ENCODE data around the gene KCNN1. TPM values are rescaled to one million over a fixed set of nuclear protein-coding genes. Genes with fewer than 3 reads are reported as not detected.

KCNN1 gene
- total and polyA plus RNA-seq, 11 donors = 0.03 to 0.27 (median 0.07) TPM; not detected in 7

GRCh38 chr19:18016209-18016910 is 49.5 kb downstream of the KCNN1 start:
- no peak for TF ChIP-seq CTCF (IDR thresholded peaks at IDR 0.05)
- TF ChIP-seq POLR2A (IDR thresholded peaks at IDR 0.05) = no peak
- no peak for ATAC-seq
- WGBS, 4 donors = 85 to 91% (median 89%) methylated on average over 12 to 14 of the region's 14 CpGs

GRCh38 chr19:18017275-18018083 is 50.6 kb downstream of the KCNN1 start:
- H3K9me3 ChIP-seq = no peaks in the 10 kb centered on the region
- 51 to 71% (median 64%) methylated on average over 14 to 15 of the region's 15 CpGs for whole genome bisulfite sequencing, 4 donors
- peak in 1 of 2 donors; percentile 48 for TF ChIP-seq POLR2A (IDR thresholded peaks at IDR 0.05)
- TF ChIP-seq CTCF (IDR thresholded peaks at IDR 0.05) = no peak
- peak overlapping the region; percentile 78 to 98 (median 88) for H3K27ac ChIP-seq
- H3K27me3 ChIP-seq = no peaks in the 10 kb centered on the region
- intact Hi-C loops (cut with DNase I) = loop anchor here in 1 of 10 donors (2.0 to 10.0 kb wide), 2 partner anchors 35 to 397 kb away; partner anchors contain the start of gene SSBP4
- H3K4me3 ChIP-seq = no peak overlapping the region
- peaks cover 0 to 31% (median 26%) of the 10 kb centered on the region in 9 donors for H3K36me3 ChIP-seq
- ATAC-seq = peak; percentile 14 to 49 (median 30)
- peak in 2 of 5 donors; percentile 34 to 65 for DNase-seq
- peaks cover 18 to 89% (median 58%) of the 10 kb centered on the region in 12 donors for H3K4me1 ChIP-seq

More at GRCh38 chr19:18016209-18016910, 49.5 kb downstream of the KCNN1 start:
- intact Hi-C loops (cut with DNase I) = loop anchor here in 1 of 10 donors (2.0 to 10.0 kb wide), 2 partner anchors 36 to 398 kb away; partner anchors contain the start of gene SSBP4
- H3K27me3 ChIP-seq = no peaks in the 10 kb centered on the region
- H3K36me3 ChIP-seq = peaks cover 0 to 41% (median 37%) of the 10 kb centered on the region in 9 donors
- DNase-seq = no peak
- H3K4me1 ChIP-seq = peaks cover 18 to 83% (median 48%) of the 10 kb centered on the region in 12 donors
- H3K4me3 ChIP-seq = no peak overlapping the region
- no peaks in the 10 kb centered on the region for H3K9me3 ChIP-seq
- H3K27ac ChIP-seq = peak overlapping the region; percentile 78 to 98 (median 88)

GRCh38 chr19:18020212-18021085 is 53.5 kb downstream of the KCNN1 start:
- WGBS, 4 donors = 26 to 35% (median 31%) methylated on average over 15 to 16 of the region's 16 CpGs
- intact Hi-C loops (cut with DNase I) = loop anchor here in 1 of 10 donors (2.0 kb wide), 1 partner anchor 28 kb away; no protein-coding TSS in a partner anchor
- H3K9me3 ChIP-seq = no peaks in the 10 kb centered on the region
- DNase-seq (peak; percentile 86 to 96 (median 95)), ATAC-seq (peak; percentile 64 to 76 (median 74))
- peaks cover 32 to 87% (median 69%) of the 10 kb centered on the region in 12 donors for H3K4me1 ChIP-seq
- TF ChIP-seq POLR2A (IDR thresholded peaks at IDR 0.05) (peak in 1 of 2 donors; percentile 61), CTCF (IDR thresholded peaks at IDR 0.05) (peak in 3 of 12 donors; percentile 12 to 21 (median 18))
- peak overlapping the region; percentile 86 to 98 (median 94) for H3K27ac ChIP-seq
- H3K27me3 ChIP-seq = no peaks in the 10 kb centered on the region
- peaks cover 0 to 3% (median 2%) of the 10 kb centered on the region in 9 donors for H3K36me3 ChIP-seq
- no peak overlapping the region for H3K4me3 ChIP-seq
